ENCODE measurements around the gene RSRC2.

The RSRC2 gene

DNA sequence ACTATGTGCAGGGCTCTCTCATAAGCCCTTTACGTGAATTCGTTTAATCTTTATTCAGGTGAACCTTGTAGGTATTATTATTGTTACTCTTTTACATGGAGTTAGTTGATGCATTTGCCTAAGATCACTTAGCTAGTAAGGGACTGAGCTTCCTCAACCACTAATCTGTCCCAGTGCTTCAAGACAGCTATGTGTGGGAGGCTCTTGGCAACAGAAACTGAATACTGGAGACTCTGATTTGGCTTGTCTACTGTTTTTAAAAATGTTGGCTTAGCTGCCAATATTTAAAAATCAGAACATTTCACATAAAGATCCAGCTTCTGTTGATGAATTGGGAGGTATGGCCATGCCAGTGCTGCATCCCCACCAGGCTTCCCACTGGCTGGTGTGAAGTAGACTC, 7.1 kb upstream of the RSRC2 start:
- DNase-seq (ENCODE audit: extremely low read depth, low read depth), result no peak
- H3K4me3 ChIP-seq (replicated peaks; ENCODE audit: low read depth, low read length), result no peak overlapping the region
- TF ChIP-seq, protein P1, sequence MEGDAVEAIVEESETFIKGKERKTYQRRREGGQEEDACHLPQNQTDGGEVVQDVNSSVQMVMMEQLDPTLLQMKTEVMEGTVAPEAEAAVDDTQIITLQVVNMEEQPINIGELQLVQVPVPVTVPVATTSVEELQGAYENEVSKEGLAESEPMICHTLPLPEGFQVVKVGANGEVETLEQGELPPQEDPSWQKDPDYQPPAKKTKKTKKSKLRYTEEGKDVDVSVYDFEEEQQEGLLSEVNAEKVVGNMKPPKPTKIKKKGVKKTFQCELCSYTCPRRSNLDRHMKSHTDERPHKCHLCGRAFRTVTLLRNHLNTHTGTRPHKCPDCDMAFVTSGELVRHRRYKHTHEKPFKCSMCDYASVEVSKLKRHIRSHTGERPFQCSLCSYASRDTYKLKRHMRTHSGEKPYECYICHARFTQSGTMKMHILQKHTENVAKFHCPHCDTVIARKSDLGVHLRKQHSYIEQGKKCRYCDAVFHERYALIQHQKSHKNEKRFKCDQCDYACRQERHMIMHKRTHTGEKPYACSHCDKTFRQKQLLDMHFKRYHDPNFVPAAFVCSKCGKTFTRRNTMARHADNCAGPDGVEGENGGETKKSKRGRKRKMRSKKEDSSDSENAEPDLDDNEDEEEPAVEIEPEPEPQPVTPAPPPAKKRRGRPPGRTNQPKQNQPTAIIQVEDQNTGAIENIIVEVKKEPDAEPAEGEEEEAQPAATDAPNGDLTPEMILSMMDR (IDR thresholded peaks at IDR 0.05; ENCODE audit: low read depth, low read length, missing control alignments), result no peak

DNA sequence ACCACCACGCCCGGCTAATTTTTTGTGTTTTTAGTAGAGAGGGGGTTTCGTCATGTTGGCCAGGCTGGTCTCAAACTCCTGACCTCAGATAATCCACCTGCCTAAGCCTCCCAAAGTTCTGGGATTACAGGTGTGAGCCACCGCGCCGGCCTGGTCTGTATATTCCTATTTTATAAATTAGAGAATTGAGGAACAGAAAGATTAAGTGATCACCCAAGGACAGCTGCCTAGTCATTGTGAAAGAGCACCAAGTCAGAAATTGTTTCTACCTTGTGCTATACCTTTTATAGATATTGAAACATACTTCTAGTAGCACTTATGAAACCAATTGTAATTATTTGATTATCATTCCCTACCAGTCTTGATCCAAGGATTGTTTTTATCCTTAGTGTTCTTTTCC, 2.3 kb upstream of the RSRC2 start:
- TF ChIP-seq, protein P1 (IDR thresholded peaks at IDR 0.05; ENCODE audit: low read depth, low read length, missing control alignments), result no peak
- no peak for DNase-seq (ENCODE audit: extremely low read depth, low read depth)
- no peak overlapping the region for H3K4me3 ChIP-seq (replicated peaks; ENCODE audit: low read depth, low read length)

DNA sequence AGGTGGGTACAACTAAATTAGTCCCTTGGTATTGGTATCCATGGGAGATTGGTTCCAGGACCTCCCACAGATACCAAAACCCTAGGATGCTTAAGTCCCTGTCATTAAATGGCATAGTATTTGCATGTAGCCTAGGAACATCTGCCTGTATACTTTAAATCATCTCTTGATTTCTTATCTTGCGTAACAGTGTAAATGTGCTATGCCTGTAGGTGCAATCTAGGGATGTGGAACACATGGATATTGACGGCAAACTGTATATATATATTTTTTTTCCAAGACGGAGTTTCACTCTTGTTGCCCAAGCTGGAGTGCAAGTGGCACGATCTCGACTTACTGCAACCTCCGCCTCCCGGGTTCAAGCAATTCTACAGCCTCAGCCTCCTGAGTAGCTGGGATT, 1.8 kb upstream of the RSRC2 start:
- no peak for DNase-seq (ENCODE audit: extremely low read depth, low read depth)
- TF ChIP-seq, protein P1 (IDR thresholded peaks at IDR 0.05; ENCODE audit: low read depth, low read length, missing control alignments), result no peak
- peak overlapping the region; percentile 84 for H3K4me3 ChIP-seq (replicated peaks; ENCODE audit: low read depth, low read length)

DNA sequence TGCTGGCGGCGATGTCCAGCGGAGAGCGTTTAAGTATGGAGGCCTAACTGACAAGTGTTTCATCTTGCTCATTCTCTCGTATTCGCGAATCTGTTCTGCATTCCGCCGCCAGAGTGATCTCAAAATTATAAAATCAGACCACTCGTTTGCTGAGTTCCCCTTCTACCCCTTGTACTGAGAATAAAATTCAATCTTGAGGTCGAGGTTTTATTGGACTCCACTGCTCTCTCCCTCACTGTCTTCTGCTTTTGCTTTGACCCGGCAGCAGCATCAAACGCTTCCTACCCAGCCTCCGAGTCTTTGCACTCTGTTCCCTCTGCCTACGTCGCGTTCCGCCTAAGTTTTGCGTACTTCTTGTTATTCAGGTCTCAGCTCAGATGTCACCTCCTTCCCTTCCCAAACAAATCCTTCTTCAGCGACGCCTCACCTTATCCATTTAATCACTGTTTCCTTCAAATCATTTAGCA, 775 bp upstream of the RSRC2 start:
- peak overlapping the region; percentile 84 for H3K4me3 ChIP-seq (replicated peaks; ENCODE audit: low read depth, low read length)
- DNase-seq (ENCODE audit: extremely low read depth, low read depth), result no peak
- TF ChIP-seq, protein P1 (IDR thresholded peaks at IDR 0.05; ENCODE audit: low read depth, low read length, missing control alignments), result no peak

DNA sequence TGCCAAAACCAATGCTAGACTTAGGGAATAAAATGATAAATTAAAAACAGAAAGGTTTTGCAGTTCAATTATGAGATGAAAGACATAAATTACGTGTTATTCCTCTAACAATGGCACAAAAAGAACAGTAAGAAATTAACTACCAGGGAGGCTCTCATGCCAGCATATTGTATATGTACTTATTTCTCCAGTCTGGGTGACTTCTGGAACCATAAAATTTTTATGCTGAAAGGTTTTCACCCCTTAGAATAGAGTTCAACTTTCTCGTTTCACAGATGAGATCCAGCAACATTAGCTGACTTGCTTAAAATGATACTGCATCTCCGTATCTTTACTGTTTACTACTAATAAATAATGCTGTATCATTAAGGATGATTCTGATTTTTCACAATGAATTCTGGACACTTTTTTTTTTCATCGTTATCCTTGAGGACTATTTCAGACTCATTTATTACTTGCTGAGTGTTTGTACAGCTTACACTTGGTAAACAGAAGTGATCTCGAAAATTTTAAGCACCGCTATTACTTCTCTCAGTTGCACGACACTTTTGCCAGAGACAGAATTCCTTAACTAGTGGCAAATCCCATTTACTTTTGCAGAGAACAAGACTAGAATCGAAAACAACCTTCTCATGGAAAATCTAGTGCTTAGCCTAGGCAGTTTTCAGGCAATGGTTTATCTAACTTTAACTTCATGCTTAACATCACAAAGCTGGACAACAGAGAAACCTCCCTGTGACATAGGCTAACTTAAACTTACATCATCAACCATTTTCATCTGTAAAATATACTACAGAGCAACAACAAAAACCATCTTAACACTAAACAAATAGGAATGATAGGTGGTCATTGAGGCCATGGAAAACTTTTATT, 2.7 kb downstream of the RSRC2 start:
- no peak for DNase-seq (ENCODE audit: extremely low read depth, low read depth)
- TF ChIP-seq, protein P1 (IDR thresholded peaks at IDR 0.05; ENCODE audit: low read depth, low read length, missing control alignments), result no peak
- peak overlapping the region; percentile 84 for H3K4me3 ChIP-seq (replicated peaks; ENCODE audit: low read depth, low read length)

DNA sequence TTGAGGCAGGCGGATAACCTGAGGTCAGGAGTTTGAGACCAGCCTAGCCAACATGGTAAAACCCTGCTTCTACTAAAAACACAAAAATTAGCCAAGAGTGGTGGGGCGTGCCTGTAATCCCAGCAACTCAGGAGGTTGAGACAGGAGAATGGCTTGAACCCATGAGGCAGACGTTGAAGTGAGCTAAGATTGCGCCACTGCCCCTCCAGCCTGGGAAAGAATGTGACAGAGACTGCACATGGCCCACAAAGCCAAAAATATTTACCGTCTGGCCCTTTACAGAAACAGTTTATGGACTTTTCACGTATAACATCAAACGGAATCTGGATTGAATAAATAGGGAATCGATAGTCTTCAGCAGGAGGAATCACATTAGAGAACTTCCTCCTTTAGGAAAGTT, 3.5 kb downstream of the RSRC2 start:
- peak overlapping the region; percentile 84 for H3K4me3 ChIP-seq (replicated peaks; ENCODE audit: low read depth, low read length)
- TF ChIP-seq, protein P1 (IDR thresholded peaks at IDR 0.05; ENCODE audit: low read depth, low read length, missing control alignments), result no peak
- DNase-seq (ENCODE audit: extremely low read depth, low read depth), result no peak

Measured in HFF-Myc (cell line).